IMR-90 (cell line): Measurements from ENCODE around the gene ING5. TPM values are rescaled to one million over a fixed set of nuclear protein-coding genes. Genes with fewer than 3 reads are reported as not detected.

Experiments used
- ATAC-seq: fragments of 200-7000 bp; cut with Tn5 transposase; 2 replicates; pipeline ENCODE4 v1.9.1; 2020; ENCODE audit warnings: low read depth, mild to moderate bottlenecking, moderate library complexity
- BruUV-seq: library from RNA; stranded (reverse); fragments of 400-500 nt; replicated peaks from 2 replicates; lab custom pipeline; 2021; lab: Mats Ljungman, UMichigan
- CTCF ChIA-PET: fragments of 300-600 bp; formaldehyde crosslinking; extraction: SDS; loops from one replicate; lab custom pipeline; 2021; ENCODE audit warnings: antibody characterized with exemption; lab: Yijun Ruan, JAX
- POLR2A ChIA-PET: fragments of 300-600 bp; sonication (Branson Sonifier 250); formaldehyde crosslinking; loops from one replicate; lab custom pipeline; 2022; ENCODE audit warnings: antibody characterized with exemption; ENCODE audit not compliant: unreplicated experiment; lab: Charles Lee
- DNase-seq: peaks from one replicate; pipeline ENCODE4 v3.0.0; 2013
- H2AFZ ChIP-seq: replicated peaks from 2 replicates; pipeline ENCODE3; 2013; ENCODE audit warnings: low read length, mild to moderate bottlenecking; ENCODE audit not compliant: poor library complexity
- H2AK5ac ChIP-seq: 2 replicates; pipeline ENCODE4 v1.6.1; 2013; ENCODE audit warnings: low read depth, low read length, inconsistent platforms
- H2AK9ac ChIP-seq: replicated peaks from 2 replicates; pipeline ENCODE3; 2013; ENCODE audit warnings: mild to moderate bottlenecking, low read depth, low read length, moderate library complexity; ENCODE audit not compliant: poor library complexity
- H2BK120ac ChIP-seq: 2 replicates; pipeline ENCODE4 v1.6.1; 2013; ENCODE audit warnings: low read depth, low read length, inconsistent platforms
- H2BK15ac ChIP-seq: 3 replicates; pipeline ENCODE4 v1.6.1; 2013; ENCODE audit warnings: low read depth, low read length, inconsistent platforms
- H2BK20ac ChIP-seq: 2 replicates; pipeline ENCODE4 v1.6.1; 2013; ENCODE audit warnings: low read depth, mild to moderate bottlenecking, inconsistent platforms, low read length, moderate library complexity
- H2BK5ac ChIP-seq: 2 replicates; pipeline ENCODE4 v1.6.1; 2013; ENCODE audit warnings: mild to moderate bottlenecking, low read depth, low read length, inconsistent platforms; ENCODE audit not compliant: poor library complexity, severe bottlenecking
- H3K14ac ChIP-seq: replicated peaks from 2 replicates; pipeline ENCODE4 v1.6.1; 2013; ENCODE audit warnings: low read depth, low read length, inconsistent platforms
- H3K18ac ChIP-seq: 2 replicates; pipeline ENCODE4 v1.6.1; 2013; ENCODE audit warnings: low read depth, low read length, control low read depth
- H3K23ac ChIP-seq: 2 replicates; pipeline ENCODE4 v1.6.1; 2013; ENCODE audit warnings: low read depth, low read length, inconsistent platforms
- H3K27ac ChIP-seq: 2 replicates; pipeline ENCODE4 v1.5.1; 2013; ENCODE audit warnings: mild to moderate bottlenecking, control low read depth, low read length; ENCODE audit not compliant: insufficient read depth
- H3K27me3 ChIP-seq: 2 replicates; pipeline ENCODE4 v1.6.1; 2013; ENCODE audit warnings: low read length; ENCODE audit not compliant: control insufficient read depth, insufficient read depth
- H3K36me3 ChIP-seq: 2 replicates; pipeline ENCODE4 v1.6.1; 2013; ENCODE audit warnings: low read length, mixed read lengths; ENCODE audit not compliant: control insufficient read depth, insufficient read depth
- H3K4ac ChIP-seq: 2 replicates; pipeline ENCODE4 v1.6.1; 2013; ENCODE audit warnings: low read depth, low read length, inconsistent platforms
- H3K4me1 ChIP-seq: 2 replicates; pipeline ENCODE4 v1.6.1; 2013; ENCODE audit warnings: low read length, mixed read lengths; ENCODE audit not compliant: control insufficient read depth, insufficient read depth
- H3K4me2 ChIP-seq: 2 replicates; pipeline ENCODE4 v1.6.1; 2013; ENCODE audit warnings: low read depth, mild to moderate bottlenecking, control low read depth, low read length, moderate library complexity
- H3K4me3 ChIP-seq: 2 replicates; pipeline ENCODE4 v1.5.1; 2013; ENCODE audit warnings: low read depth, mild to moderate bottlenecking, control low read depth, low read length, moderate library complexity; ENCODE audit not compliant: insufficient read depth
- H3K56ac ChIP-seq: 2 replicates; pipeline ENCODE4 v1.6.1; 2013; ENCODE audit warnings: low read length, inconsistent platforms; ENCODE audit not compliant: insufficient read depth; ENCODE audit errors: extremely low read depth
- H3K79me1 ChIP-seq, 2 experiments: 2 replicates each; pipeline ENCODE4 v1.6.1; 2013; ENCODE audit warnings: low read length in 2 of 2, inconsistent platforms in 1 of 2, low read depth in 1 of 2
- H3K9ac ChIP-seq: 2 replicates; pipeline ENCODE4 v1.6.1; 2013; ENCODE audit warnings: low read depth, low read length, control low read depth
- H3K9me1 ChIP-seq: 2 replicates; pipeline ENCODE4 v1.6.1; 2013; ENCODE audit warnings: low read length, inconsistent platforms; ENCODE audit not compliant: insufficient read depth
- H3K9me3 ChIP-seq: 2 replicates; pipeline ENCODE4 v1.6.1; 2013; ENCODE audit warnings: low read length; ENCODE audit not compliant: control insufficient read depth, insufficient read depth
- H4K20me1 ChIP-seq: 2 replicates; pipeline ENCODE4 v1.6.1; 2013; ENCODE audit warnings: low read length, inconsistent platforms; ENCODE audit not compliant: insufficient read depth
- H4K5ac ChIP-seq: 2 replicates; pipeline ENCODE4 v1.6.1; 2013; ENCODE audit warnings: mild to moderate bottlenecking, low read depth, low read length, control low read depth
- H4K8ac ChIP-seq, 2 experiments: 2 replicates each; pipeline ENCODE4 v1.6.1; 2013; ENCODE audit warnings: low read depth in 2 of 2, low read length in 2 of 2, control low read depth in 1 of 2, inconsistent platforms in 1 of 2
- H4K91ac ChIP-seq: 2 replicates; pipeline ENCODE4 v1.6.1; 2013; ENCODE audit warnings: low read depth, low read length, inconsistent platforms; ENCODE audit not compliant: insufficient read depth
- CEBPB ChIP-seq: IDR thresholded peaks from 2 replicates; pipeline ENCODE4 v1.6.1; 2012; ENCODE audit warnings: low read depth, low read length, improper control_type of control experiment
- FOS ChIP-seq: fragments of 150-350 bp; IDR thresholded peaks from 2 replicates; pipeline ENCODE4 v1.6.1; 2016; ENCODE audit warnings: low read depth, low read length
- MXI1 ChIP-seq: IDR thresholded peaks from 2 replicates; pipeline ENCODE4 v1.6.1; 2012; ENCODE audit warnings: low read depth, mild to moderate bottlenecking, low read length, moderate library complexity, borderline replicate concordance
- NFE2L2 ChIP-seq: fragments of 150-350 bp; IDR thresholded peaks from 2 replicates; pipeline ENCODE4 v1.6.1; 2016; ENCODE audit warnings: low read depth, mild to moderate bottlenecking, low read length
- RCOR1 ChIP-seq: IDR thresholded peaks from 2 replicates; pipeline ENCODE4 v1.6.1; 2012; ENCODE audit warnings: mild to moderate bottlenecking, low read length, improper control_type of control experiment; ENCODE audit not compliant: insufficient replicate concordance
- WGBS, 2 experiments: methylation state at CpG; one replicate each; pipeline versions ENCODE4 v1.1.5 to v1.1.7; 2013; ENCODE audit warnings: missing lambda C conversion rate in 2 of 2; ENCODE audit not compliant: insufficient read length in 1 of 2; ENCODE audit errors: extremely low coverage in 2 of 2; 5-methylcytosine and 5-hydroxymethylcytosine counted together
- dilution Hi-C: fragments of 300-500 bp; cut with HindIII; formaldehyde crosslinking; loops from one replicate; pipeline ENCODE4 v1.14.3; 2018; ENCODE audit warnings: low sequenced_read_pairs; ENCODE audit not compliant: unreplicated experiment
- in situ Hi-C: fragments of 300-500 bp; cut with MboI; formaldehyde crosslinking; loops from 3 replicates; pipeline ENCODE4 v1.14.3; 2019; ENCODE audit warnings: low sequenced_read_pairs, inconsistent platforms, mixed read lengths
- intact Hi-C: fragments of 100-400 bp; cut with micrococcal nuclease; formaldehyde crosslinking; loops from 2 replicates; pipeline ENCODE4 v1.10.0; 2022
- polyA plus RNA-seq, 3 experiments: library from polyadenylated mRNA; depleted of rRNA; stranded (reverse); fragments of >200 nt; gene quantifications; 2 replicates each; pipeline ENCODE4 v1.2.3, GENCODE V29; 2012; ENCODE audit warnings: low replicate concordance in 1 of 3
- total RNA-seq: library from RNA; depleted of rRNA; stranded (reverse); fragments of >200 nt; gene quantifications from 2 replicates; pipeline ENCODE4 v1.2.3, GENCODE V29; 2012
- TF ChIP-seq, protein P1 (sequence below): fragments of 150-350 bp; IDR thresholded peaks from 2 replicates; pipeline ENCODE4 v1.6.1; 2016; ENCODE audit warnings: low read depth, mild to moderate bottlenecking, low read length, moderate library complexity, borderline replicate concordance

The ING5 gene
- total and polyA plus RNA-seq, 2 of the 4 experiments (the other 2 are of a cell fraction), result 36.1 to 38.9 TPM

DNA sequence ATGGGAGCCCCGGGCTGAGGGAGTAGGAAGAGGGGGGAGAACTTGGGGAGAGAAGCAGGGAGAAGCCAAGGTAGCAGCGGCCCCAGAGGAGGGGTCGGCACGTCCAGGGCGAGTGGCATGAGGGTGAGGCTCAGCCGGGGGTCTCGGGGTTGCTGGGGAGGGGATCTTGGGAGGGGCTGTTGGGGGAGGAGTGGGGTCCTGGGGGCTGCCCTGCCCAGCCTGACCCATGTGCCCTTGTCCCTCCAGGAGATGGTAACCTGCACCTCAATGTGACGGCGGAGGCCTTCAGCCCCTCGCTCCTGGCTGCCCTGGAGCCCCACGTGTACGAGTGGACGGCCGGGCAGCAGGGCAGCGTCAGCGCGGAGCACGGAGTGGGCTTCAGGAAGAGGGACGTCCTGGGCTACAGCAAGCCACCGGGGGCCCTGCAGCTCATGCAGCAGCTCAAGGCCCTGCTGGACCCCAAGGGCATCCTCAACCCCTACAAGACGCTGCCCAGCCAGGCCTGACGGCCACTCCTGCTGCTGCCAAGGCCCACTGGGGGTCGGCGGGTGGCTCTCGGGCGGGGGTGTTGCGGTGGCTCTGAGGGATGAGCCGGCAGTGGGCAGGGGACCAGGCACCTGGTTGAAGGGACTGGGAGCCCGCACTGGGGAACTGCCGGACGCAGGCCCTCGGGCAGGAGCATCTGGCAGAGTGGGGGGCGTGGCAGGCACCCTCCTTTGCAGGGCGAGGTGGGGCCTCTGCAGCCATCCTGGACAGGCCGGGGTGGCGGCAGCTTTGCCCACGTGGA lies 65.8 kb downstream of the ING5 start:
- no peaks in the 10 kb centered on the region for H3K9me3 ChIP-seq
- intact Hi-C loops, result no loop called here
- CTCF ChIA-PET, result no interaction called here

More for the DNA sequence above, 65.8 kb downstream of the ING5 start:
- no peak overlapping the region for H3K9ac ChIP-seq
- no peak overlapping the region for H3K14ac ChIP-seq
- H3K4me3 ChIP-seq, result no peak overlapping the region
- ATAC-seq (no peak), DNase-seq (no peak)
- H3K4me1 ChIP-seq, result peaks cover 6% of the 10 kb centered on the region; the same call in 1 of the 2 replicates
- H2AK9ac ChIP-seq, result no peak overlapping the region
- no peak overlapping the region for H2AFZ ChIP-seq
- no peak overlapping the region for H3K56ac ChIP-seq
- H3K18ac ChIP-seq, result no peak overlapping the region
- H3K4me2 ChIP-seq, result no peak overlapping the region
- TF ChIP-seq CEBPB, result no peak
- no peak for TF ChIP-seq MXI1
- TF ChIP-seq FOS, result no peak
- no peak for TF ChIP-seq NFE2L2
- TF ChIP-seq, protein P1, sequence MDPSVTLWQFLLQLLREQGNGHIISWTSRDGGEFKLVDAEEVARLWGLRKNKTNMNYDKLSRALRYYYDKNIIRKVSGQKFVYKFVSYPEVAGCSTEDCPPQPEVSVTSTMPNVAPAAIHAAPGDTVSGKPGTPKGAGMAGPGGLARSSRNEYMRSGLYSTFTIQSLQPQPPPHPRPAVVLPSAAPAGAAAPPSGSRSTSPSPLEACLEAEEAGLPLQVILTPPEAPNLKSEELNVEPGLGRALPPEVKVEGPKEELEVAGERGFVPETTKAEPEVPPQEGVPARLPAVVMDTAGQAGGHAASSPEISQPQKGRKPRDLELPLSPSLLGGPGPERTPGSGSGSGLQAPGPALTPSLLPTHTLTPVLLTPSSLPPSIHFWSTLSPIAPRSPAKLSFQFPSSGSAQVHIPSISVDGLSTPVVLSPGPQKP, result no peak
- no peak for TF ChIP-seq RCOR1
- no peak overlapping the region for H4K8ac ChIP-seq
- H2BK15ac ChIP-seq, result no peak overlapping the region
- 98% methylated on average over 6 of the region's 37 CpGs; no CpG with 5 or more reads in 1 of the 2 experiments for WGBS, 2 experiments
- POLR2A ChIA-PET, result no interaction called here
- in situ Hi-C loops, result no loop called here
- no peak overlapping the region for H2BK20ac ChIP-seq
- no peaks in the 10 kb centered on the region for H3K27me3 ChIP-seq
- dilution Hi-C loops, result no loop called here
- H3K27ac ChIP-seq, result no peak overlapping the region
- H3K36me3 ChIP-seq, result peaks cover 12% of the 10 kb centered on the region
- H2AK5ac ChIP-seq, result no peak overlapping the region
- no peaks in the 10 kb centered on the region; the same call in 1 of the 2 replicates for H4K20me1 ChIP-seq
- no peak overlapping the region for H3K23ac ChIP-seq
- BruUV-seq, result no TSS peak
- H3K9me1 ChIP-seq, result no peaks in the 10 kb centered on the region
- H3K4ac ChIP-seq, result no peak overlapping the region
- H2BK120ac ChIP-seq, result no peak overlapping the region
- H4K91ac ChIP-seq, result no peak overlapping the region
- H2BK5ac ChIP-seq, result no peak overlapping the region
- H3K79me1 ChIP-seq, result no peaks in the 10 kb centered on the region
- no peak overlapping the region for H4K5ac ChIP-seq
